GM23338 (cell line): ENCODE results near the gene NUBPL.

Experiments
- EZH2 ChIP-seq: fragments of 200-600 bp; sonication (generic); IDR thresholded peaks from one replicate; pipeline ENCODE4 v1.8.0; 2017; ENCODE audit warnings: antibody characterized with exemption, mild to moderate bottlenecking, low read depth; ENCODE audit not compliant: unreplicated experiment
- EZH2phosphoT487 ChIP-seq: fragments of 200-600 bp; sonication (generic); IDR thresholded peaks from one replicate; pipeline ENCODE4 v1.8.1; 2018; ENCODE audit warnings: antibody characterized with exemption; ENCODE audit not compliant: unreplicated experiment
- JUNB ChIP-seq: IDR thresholded peaks from one replicate; pipeline ENCODE4 v1.6.1; 2016; ENCODE audit warnings: antibody characterized with exemption; ENCODE audit not compliant: unreplicated experiment
- POLR2AphosphoS5 ChIP-seq: IDR thresholded peaks from 2 replicates; pipeline ENCODE4 v1.6.1; 2016; ENCODE audit warnings: antibody characterized with exemption, low read depth
- STAT1 ChIP-seq: IDR thresholded peaks from one replicate; pipeline ENCODE4 v1.6.1; 2016; ENCODE audit warnings: antibody characterized with exemption; ENCODE audit not compliant: unreplicated experiment
- TF ChIP-seq, protein P1 (sequence below), 2 experiments: fragments of 200-600 bp in 1 of 2; sonication (generic) in 1 of 2; conservative IDR thresholded peaks; 2 replicates each; pipeline versions ENCODE4 v1.5.1 to v1.6.1; 2016 to 2017; ENCODE audit warnings: antibody characterized with exemption in 2 of 2, low read depth in 2 of 2, mild to moderate bottlenecking in 2 of 2, moderate library complexity in 1 of 2
- TF ChIP-seq, protein P2 (sequence below): fragments of 250-450 bp; sonication (Bioruptor Pico); IDR thresholded peaks from 2 replicates; pipeline ENCODE4 v1.5.0; 2020; ENCODE audit warnings: mild to moderate bottlenecking, moderate library complexity
- TF ChIP-seq, protein P3 (sequence below): IDR thresholded peaks from one replicate; pipeline ENCODE4 v1.6.1; 2018; ENCODE audit warnings: antibody characterized with exemption; ENCODE audit not compliant: unreplicated experiment

DNA sequence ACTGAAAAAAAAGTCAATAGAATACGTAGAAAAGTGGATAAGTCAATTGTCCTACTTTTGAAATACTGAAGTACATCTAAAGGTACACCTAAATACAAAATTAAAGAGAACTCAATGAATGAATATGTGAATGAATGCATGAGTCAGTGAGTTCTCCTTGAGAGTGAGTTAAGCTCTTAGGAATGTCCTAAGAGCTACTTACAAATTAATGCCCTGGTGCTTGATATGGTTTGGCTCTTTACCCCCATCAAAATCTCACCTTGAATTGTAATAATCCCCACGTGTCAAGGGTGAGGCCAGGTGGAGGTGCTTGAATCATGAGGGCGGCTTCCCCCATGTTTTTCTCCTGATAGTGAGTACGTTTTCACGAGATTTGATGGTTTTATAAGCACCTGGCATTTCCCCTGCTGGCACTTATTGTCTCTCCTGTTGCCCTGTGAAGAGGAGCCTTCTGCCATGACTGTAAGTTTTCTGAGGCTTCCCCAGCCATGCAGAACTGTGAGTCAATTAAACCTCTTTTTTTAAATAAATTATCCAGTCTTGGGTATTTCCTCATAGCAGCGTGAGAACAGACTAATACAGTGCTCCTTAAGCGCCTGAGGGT, 323.7 kb downstream of the NUBPL start:
- TF ChIP-seq, protein P1, sequence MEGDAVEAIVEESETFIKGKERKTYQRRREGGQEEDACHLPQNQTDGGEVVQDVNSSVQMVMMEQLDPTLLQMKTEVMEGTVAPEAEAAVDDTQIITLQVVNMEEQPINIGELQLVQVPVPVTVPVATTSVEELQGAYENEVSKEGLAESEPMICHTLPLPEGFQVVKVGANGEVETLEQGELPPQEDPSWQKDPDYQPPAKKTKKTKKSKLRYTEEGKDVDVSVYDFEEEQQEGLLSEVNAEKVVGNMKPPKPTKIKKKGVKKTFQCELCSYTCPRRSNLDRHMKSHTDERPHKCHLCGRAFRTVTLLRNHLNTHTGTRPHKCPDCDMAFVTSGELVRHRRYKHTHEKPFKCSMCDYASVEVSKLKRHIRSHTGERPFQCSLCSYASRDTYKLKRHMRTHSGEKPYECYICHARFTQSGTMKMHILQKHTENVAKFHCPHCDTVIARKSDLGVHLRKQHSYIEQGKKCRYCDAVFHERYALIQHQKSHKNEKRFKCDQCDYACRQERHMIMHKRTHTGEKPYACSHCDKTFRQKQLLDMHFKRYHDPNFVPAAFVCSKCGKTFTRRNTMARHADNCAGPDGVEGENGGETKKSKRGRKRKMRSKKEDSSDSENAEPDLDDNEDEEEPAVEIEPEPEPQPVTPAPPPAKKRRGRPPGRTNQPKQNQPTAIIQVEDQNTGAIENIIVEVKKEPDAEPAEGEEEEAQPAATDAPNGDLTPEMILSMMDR (conservative IDR thresholded peaks at IDR 0.05; ENCODE audit: low read depth in 2 of 2), result no peak
- TF ChIP-seq POLR2AphosphoS5 (no peak), EZH2 (no peak), EZH2phosphoT487 (no peak), STAT1 (no peak), JUNB (no peak)
- TF ChIP-seq, protein P2, sequence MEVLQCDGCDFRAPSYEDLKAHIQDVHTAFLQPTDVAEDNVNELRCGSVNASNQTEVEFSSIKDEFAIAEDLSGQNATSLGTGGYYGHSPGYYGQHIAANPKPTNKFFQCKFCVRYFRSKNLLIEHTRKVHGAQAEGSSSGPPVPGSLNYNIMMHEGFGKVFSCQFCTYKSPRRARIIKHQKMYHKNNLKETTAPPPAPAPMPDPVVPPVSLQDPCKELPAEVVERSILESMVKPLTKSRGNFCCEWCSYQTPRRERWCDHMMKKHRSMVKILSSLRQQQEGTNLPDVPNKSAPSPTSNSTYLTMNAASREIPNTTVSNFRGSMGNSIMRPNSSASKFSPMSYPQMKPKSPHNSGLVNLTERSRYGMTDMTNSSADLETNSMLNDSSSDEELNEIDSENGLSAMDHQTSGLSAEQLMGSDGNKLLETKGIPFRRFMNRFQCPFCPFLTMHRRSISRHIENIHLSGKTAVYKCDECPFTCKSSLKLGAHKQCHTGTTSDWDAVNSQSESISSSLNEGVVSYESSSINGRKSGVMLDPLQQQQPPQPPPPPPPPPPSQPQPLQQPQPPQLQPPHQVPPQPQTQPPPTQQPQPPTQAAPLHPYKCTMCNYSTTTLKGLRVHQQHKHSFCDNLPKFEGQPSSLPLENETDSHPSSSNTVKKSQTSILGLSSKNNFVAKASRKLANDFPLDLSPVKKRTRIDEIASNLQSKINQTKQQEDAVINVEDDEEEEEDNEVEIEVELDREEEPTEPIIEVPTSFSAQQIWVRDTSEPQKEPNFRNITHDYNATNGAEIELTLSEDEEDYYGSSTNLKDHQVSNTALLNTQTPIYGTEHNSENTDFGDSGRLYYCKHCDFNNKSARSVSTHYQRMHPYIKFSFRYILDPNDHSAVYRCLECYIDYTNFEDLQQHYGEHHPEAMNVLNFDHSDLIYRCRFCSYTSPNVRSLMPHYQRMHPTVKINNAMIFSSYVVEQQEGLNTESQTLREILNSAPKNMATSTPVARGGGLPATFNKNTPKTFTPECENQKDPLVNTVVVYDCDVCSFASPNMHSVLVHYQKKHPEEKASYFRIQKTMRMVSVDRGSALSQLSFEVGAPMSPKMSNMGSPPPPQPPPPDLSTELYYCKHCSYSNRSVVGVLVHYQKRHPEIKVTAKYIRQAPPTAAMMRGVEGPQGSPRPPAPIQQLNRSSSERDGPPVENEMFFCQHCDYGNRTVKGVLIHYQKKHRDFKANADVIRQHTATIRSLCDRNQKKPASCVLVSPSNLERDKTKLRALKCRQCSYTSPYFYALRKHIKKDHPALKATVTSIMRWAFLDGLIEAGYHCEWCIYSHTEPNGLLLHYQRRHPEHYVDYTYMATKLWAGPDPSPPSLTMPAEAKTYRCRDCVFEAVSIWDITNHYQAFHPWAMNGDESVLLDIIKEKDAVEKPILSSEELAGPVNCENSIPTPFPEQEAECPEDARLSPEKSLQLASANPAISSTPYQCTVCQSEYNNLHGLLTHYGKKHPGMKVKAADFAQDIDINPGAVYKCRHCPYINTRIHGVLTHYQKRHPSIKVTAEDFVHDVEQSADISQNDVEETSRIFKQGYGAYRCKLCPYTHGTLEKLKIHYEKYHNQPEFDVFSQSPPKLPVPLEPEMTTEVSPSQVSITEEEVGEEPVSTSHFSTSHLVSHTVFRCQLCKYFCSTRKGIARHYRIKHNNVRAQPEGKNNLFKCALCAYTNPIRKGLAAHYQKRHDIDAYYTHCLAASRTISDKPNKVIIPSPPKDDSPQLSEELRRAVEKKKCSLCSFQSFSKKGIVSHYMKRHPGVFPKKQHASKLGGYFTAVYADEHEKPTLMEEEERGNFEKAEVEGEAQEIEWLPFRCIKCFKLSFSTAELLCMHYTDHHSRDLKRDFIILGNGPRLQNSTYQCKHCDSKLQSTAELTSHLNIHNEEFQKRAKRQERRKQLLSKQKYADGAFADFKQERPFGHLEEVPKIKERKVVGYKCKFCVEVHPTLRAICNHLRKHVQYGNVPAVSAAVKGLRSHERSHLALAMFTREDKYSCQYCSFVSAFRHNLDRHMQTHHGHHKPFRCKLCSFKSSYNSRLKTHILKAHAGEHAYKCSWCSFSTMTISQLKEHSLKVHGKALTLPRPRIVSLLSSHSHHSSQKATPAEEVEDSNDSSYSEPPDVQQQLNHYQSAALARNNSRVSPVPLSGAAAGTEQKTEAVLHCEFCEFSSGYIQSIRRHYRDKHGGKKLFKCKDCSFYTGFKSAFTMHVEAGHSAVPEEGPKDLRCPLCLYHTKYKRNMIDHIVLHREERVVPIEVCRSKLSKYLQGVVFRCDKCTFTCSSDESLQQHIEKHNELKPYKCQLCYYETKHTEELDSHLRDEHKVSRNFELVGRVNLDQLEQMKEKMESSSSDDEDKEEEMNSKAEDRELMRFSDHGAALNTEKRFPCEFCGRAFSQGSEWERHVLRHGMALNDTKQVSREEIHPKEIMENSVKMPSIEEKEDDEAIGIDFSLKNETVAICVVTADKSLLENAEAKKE (CRISPR knock-in tag), result no peak
- TF ChIP-seq, protein P3, sequence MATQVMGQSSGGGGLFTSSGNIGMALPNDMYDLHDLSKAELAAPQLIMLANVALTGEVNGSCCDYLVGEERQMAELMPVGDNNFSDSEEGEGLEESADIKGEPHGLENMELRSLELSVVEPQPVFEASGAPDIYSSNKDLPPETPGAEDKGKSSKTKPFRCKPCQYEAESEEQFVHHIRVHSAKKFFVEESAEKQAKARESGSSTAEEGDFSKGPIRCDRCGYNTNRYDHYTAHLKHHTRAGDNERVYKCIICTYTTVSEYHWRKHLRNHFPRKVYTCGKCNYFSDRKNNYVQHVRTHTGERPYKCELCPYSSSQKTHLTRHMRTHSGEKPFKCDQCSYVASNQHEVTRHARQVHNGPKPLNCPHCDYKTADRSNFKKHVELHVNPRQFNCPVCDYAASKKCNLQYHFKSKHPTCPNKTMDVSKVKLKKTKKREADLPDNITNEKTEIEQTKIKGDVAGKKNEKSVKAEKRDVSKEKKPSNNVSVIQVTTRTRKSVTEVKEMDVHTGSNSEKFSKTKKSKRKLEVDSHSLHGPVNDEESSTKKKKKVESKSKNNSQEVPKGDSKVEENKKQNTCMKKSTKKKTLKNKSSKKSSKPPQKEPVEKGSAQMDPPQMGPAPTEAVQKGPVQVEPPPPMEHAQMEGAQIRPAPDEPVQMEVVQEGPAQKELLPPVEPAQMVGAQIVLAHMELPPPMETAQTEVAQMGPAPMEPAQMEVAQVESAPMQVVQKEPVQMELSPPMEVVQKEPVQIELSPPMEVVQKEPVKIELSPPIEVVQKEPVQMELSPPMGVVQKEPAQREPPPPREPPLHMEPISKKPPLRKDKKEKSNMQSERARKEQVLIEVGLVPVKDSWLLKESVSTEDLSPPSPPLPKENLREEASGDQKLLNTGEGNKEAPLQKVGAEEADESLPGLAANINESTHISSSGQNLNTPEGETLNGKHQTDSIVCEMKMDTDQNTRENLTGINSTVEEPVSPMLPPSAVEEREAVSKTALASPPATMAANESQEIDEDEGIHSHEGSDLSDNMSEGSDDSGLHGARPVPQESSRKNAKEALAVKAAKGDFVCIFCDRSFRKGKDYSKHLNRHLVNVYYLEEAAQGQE, result no peak
